GM21737 (cell line): ENCODE measurements around the gene HHIPL1.

Experiments
- ATAC-seq: cut with Tn5 transposase; IDR thresholded peaks from one replicate; pipeline ENCODE4 v1.9.1; 2021; ENCODE audit warnings: mild to moderate bottlenecking, moderate library complexity; ENCODE audit not compliant: unreplicated experiment

The HHIPL1 gene

DNA sequence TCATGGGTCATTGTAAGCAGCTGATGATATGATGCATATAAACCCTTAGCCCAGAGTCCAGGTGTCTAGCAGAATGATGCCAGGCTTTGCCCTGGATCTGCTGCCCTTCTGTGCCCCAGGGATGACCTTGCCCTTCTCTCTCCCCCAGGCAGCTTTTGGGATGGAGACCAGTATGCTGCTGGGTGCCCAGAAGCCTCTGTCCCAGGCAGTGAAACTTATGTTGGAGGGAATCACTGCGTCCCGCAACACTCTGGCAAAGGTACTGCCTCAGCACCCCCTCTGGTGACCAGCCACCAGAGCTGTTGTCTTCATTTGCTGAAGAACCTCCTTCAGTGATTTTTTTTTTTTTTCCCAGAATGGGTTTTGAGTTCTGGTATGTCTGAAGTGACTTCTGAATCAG is 62.5 kb downstream of the HHIPL1 start:
- no peak for ATAC-seq

- ATAC-seq: no peak
These were observed 63.0 kb downstream of the HHIPL1 start for GRCh38 chr14:99707921-99708320.

DNA sequence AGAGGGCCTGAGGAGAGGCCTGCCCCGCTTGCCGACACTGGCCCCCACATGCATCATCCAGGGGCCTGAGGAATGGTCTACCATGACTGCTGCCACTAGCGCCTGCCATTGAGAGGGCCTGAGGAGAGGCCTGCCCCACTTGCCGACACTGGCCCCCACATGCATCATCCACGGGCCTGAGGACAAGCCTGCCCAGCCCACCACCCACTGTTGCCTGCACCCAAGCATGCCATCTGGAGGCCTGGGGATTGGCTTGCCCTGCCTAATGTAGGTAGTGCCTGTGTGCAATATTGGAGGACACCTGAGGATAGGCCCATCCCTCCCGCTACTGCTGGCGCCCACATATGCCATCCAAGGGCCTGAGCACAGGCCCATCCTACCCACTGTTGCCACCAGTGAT is 63.5 kb downstream of the HHIPL1 start:
- no peak for ATAC-seq

DNA sequence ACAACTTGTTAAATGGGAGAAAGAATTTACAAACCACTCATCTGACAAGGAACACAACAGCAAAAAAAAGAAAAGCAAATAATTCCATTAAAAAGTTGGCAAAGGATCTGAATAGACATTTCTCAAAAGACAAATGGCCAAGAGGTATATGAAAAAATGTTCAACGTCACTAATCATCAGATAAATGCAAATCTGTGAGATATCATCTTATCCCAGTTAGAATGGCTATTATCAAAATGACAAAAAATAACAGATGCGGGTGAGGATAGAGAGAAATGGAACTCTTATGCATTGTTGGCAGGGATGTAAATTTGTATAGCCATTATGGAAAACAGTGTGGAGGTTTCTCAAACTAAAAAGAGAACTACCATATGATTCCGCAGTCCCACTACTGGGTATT is 69.0 kb downstream of the HHIPL1 start:
- ATAC-seq: no peak

DNA sequence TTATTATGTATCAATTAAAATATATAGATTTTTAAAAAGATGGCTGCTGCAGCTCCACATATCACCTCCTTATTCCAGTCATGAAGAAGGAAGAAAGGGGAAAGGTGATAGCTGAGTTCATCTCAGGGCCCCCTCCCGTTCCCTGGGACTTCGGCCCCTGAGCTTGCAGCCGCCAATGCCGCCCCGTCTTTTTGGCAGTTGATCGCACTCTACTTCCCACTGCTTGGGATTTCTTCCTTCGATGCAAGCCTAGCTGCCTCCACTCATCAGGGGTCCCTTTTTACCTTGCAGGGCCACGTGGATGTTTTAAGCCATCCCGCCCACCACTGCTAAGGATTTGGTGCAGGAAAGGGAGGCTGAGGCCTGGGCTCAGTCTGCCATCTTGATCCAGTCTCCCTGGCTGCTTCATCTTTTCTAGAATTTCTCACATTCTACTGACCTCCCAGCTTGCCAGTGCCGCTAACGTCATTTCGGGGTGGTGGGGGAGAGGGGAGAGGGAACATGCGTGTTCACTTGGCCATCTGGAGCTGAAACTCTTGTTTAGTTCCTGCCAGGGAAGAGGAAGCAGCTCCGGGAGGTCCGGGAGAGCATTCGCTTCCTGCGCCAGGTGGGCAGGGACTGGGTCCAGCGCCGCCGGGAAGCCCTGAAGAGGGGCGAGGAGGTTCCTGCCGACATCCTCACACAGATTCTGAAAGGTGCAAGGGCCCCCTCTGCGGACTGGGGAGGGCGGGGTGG is 70.5 kb downstream of the HHIPL1 start:
- no peak for ATAC-seq

GRCh38 chr14:99716091-99716849 is 71.3 kb downstream of the HHIPL1 start:
- no peak for ATAC-seq

- ATAC-seq: no peak
These were observed 72.1 kb downstream of the HHIPL1 start for GRCh38 chr14:99716850-99717681.

DNA sequence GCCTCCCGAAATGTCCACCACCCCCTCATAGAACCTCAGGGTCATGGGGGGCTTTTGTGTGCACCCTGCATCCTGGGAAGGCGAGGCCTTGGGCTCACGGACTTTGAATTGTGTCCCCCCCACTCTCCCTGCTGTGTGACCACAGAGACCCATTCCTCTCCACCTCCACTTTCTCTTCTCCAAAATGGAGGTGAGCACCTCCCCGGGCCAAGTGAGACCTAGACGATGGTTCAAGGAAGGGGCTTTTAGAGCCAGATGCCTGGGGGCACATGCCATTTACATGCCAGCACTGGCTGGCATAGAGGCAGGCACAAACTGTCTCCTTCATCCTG is 72.7 kb downstream of the HHIPL1 start:
- ATAC-seq: no peak

DNA sequence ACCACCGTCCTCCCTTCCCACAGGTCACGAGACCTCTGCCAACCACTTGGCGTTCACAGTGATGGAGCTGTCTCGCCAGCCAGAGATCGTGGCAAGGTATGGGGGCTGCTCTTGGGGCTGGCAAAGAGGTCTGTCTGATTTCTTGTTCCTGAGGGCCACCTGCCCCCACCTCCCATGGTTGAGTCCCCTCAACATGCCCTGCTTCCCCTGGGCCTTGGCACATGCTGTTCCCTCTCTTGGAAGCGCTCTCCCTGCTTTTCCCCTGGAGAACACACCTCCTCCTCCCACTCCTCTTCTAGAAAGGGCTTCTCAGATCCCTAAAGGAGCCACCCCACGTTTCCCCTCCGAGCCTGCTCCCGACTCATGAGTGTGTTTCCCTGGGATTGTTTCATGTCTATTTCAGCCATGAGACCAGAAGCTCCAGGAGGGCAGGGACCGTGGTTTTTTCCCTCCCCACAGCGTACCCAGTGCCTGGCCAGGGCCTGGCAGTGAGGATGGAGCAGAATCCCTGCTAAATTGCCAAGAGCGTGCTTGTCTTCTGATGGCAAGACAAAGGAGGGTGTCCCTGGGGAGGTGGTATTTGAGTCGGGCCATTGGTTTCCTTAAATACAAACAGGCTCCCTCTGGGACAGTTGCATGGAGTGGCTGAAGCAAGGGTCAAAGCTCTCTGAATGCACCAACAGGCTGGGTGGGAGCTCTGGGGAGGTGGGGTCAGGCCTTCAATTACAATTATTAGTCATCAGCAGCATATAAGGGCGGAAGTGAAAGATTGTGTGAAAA is 73.3 kb downstream of the HHIPL1 start:
- ATAC-seq: peak; percentile 84

DNA sequence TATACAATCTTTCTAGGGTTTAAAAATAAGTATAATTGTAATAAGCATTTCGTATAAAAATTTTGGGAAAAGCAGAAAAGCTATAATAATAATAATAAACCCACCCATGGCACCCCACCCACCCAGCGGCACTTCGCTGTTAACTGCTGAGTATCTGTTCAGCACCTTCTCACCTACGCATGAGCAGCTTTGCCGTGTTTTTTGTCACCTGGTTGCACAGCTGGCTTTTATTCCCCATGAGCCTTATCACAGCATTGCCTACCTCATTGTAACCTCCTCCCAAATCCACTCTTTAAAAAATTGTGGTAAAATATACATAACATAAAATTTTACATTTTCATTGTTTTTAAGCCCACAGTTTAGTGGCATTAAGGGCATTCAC is 73.9 kb downstream of the HHIPL1 start:
- peak; percentile 33 for ATAC-seq

DNA sequence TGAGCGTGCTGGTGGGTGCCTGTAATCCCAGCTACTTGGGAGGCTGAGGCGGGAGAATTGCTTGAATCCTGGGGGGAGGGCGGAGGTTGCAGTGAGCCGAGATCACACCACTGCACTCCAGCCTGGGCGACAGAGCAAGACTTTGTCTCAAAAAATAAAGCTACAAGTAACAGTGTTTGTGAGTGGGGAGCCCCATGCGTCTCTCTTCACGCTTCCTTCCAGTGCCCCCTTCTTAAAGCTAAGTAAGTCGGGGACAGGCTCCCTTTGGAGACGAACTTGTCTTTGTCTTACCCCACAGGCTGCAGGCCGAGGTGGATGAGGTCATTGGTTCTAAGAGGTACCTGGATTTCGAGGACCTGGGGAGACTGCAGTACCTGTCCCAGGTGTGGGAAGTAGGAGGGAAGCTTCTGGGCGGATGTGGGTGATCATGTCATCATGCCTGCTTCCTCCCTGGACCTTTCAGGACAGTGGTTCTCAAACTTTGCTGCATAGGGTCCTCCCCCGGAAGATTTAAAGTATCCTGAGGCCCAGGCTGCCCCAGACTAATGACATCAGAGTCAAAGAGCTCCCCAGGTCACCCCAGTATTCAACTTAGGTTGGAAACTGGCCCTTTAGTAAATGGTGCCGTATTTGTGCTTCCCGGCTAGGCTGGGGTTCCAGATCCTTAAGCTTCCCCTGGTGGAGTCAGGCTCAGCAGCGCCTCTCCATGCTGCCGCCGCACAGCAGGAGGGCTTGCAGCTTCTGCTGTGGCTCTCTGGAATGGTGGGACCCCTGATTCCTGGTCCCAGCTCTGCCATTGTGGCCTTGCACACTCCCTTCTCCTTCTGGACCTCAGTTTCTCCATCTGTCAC is 76.2 kb downstream of the HHIPL1 start:
- ATAC-seq: no peak

GRCh38 chr14:99721792-99722516 is 77.0 kb downstream of the HHIPL1 start:
- no peak for ATAC-seq

- ATAC-seq: no peak
These were observed 77.8 kb downstream of the HHIPL1 start for GRCh38 chr14:99722741-99723140.

GRCh38 chr14:99724196-99724891 is 79.4 kb downstream of the HHIPL1 start:
- no peak for ATAC-seq

- no peak for ATAC-seq
These were observed 80.2 kb downstream of the HHIPL1 start for GRCh38 chr14:99724939-99725773.

DNA sequence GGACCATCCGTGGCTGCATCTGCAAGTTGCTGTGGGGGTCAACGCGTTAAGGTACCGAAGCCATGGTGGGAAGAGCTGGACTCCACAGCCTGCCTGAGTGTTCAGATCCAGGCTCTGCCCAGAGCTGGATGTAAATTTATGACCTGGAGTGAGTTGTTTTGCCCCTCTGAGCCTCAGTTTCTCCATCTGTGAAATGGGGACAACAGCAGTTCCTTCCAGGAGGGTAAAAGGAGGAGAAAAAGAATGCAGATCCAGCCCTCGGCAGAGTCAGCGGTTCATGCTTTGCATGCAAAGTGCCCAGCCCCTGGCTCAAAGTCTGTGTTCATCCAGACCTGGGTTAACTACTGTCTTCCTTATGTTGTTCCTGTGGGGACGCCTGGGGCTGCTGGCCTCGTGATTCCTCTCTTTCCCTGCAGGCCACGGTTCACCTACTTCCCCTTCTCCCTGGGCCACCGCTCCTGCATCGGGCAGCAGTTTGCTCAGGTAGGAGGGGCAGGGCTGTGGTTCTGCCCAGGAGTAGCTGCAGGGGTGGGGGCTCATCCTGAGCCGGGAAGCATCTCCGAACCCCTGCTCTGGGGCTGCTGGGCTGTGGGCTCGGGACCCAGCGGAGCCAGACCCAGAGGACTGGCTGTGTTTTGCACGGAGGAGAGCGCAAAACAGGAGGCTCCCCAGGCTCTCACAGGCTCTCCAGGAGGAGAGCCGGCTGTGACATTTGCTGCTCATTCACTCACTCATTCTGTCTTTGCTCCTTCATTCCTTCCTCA is 81.0 kb downstream of the HHIPL1 start:
- no peak for ATAC-seq

- ATAC-seq: no peak
These were observed 81.7 kb downstream of the HHIPL1 start for GRCh38 chr14:99726538-99727095.
